Adrenal gland (tissue), 5 donors: ENCODE measurements around the gene TBATA.

Source experiments
- POLR2A ChIP-seq, 2 donors: fragments of 450-650 bp; IDR thresholded peaks; one replicate each; pipeline ENCODE4 v1.6.1; 2017; ENCODE audit warnings: antibody characterized with exemption in 2 of 2, mild to moderate bottlenecking in 2 of 2, moderate library complexity in 1 of 2
- TF ChIP-seq, protein P1 (sequence below), 6 experiments: fragments of 450-650 bp in 4 of 6; fragments of 200-600 bp in 2 of 6; sonication (generic) in 1 of 6; IDR thresholded peaks; 1 replicate in 5 of 6; 2 replicates in 1 of 6; pipeline versions ENCODE4 v1.5.1 to v1.8.0; 2016 to 2021; ENCODE audit warnings: antibody characterized with exemption in 6 of 6, mild to moderate bottlenecking in 2 of 6, moderate library complexity in 1 of 6
- donor health status: DM: no; HTN: no; CAD: no.

DNA sequence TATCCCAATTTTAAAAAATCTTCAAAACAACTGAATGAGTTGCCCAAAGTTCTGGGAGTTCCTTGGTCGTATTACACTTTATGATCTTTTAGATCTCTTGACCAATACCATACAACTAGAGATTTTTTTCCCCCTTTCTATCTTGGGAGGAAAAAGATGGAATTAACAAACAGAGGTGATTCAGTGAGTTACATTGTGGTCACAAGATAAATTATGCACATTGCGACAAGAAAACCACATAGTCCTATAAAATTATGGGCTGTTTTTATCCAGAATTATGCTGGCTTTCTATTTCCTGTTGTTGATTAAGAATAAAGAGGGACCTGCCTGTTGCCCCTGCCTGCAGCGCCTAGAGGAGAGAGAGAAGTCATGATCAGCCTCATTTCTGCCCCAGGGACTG, 22.4 kb upstream of the TBATA start:
- no peak for TF ChIP-seq POLR2A (IDR thresholded peaks at IDR 0.05)
- TF ChIP-seq, protein P1, sequence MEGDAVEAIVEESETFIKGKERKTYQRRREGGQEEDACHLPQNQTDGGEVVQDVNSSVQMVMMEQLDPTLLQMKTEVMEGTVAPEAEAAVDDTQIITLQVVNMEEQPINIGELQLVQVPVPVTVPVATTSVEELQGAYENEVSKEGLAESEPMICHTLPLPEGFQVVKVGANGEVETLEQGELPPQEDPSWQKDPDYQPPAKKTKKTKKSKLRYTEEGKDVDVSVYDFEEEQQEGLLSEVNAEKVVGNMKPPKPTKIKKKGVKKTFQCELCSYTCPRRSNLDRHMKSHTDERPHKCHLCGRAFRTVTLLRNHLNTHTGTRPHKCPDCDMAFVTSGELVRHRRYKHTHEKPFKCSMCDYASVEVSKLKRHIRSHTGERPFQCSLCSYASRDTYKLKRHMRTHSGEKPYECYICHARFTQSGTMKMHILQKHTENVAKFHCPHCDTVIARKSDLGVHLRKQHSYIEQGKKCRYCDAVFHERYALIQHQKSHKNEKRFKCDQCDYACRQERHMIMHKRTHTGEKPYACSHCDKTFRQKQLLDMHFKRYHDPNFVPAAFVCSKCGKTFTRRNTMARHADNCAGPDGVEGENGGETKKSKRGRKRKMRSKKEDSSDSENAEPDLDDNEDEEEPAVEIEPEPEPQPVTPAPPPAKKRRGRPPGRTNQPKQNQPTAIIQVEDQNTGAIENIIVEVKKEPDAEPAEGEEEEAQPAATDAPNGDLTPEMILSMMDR (IDR thresholded peaks at IDR 0.05) = no peak
